Measurements from ENCODE around the gene FBXW7.

- no peak for TF ChIP-seq CTCF (IDR thresholded peaks at IDR 0.05)
- no peak for TF ChIP-seq POLR2A (IDR thresholded peaks at IDR 0.05)
These were observed 225.6 kb downstream of the FBXW7 start for GRCh38 chr4:152310257-152310656.
